PFSK-1 (cell line): Measurements from ENCODE around the gene FAM3A.

Experiments
- POLR2AphosphoS5 ChIP-seq: IDR thresholded peaks from 2 replicates; pipeline ENCODE4 v1.6.1; 2012; ENCODE audit warnings: low read depth, mild to moderate bottlenecking, control low read depth, low read length, moderate library complexity
- SIN3A ChIP-seq: IDR thresholded peaks from 2 replicates; pipeline ENCODE4 v1.6.1; 2012; ENCODE audit warnings: mild to moderate bottlenecking, low read length, moderate library complexity, borderline replicate concordance; ENCODE audit not compliant: insufficient read depth
- TAF1 ChIP-seq: IDR thresholded peaks from 2 replicates; pipeline ENCODE4 v1.6.1; 2012; ENCODE audit warnings: low read length, control low read depth, borderline replicate concordance; ENCODE audit not compliant: insufficient read depth
- TF ChIP-seq, protein P1 (sequence below), 2 experiments: IDR thresholded peaks; 2 replicates each; pipeline versions ENCODE4 v1.6.1 to v1.8.0; 2011 to 2012; ENCODE audit warnings: low read depth in 2 of 2, low read length in 2 of 2, control low read depth in 1 of 2, inconsistent platforms in 1 of 2, mild to moderate bottlenecking in 1 of 2, moderate library complexity in 1 of 2; ENCODE audit not compliant: insufficient read depth in 1 of 2

DNA sequence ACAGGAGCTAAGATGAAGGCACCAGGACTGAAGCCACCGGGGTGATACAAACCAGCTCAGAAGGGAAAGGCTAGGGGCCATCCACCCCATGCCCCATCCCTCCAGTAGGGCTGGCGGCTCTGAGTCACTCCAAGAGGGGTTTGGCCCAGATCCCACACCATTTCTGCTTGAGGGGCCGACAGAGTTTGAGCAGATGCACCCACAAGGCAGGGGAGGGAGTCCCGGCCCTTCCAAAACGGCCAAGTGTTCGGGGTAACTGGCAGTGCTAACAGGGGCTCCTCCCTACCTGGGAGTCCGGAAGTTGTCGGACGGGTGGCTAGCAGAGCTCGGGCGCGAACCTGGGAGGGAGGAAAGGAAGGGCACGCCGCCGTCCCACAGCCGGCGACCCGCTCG, 26.0 kb downstream of the FAM3A start:
- no peak for TF ChIP-seq POLR2AphosphoS5
- TF ChIP-seq, protein P1, sequence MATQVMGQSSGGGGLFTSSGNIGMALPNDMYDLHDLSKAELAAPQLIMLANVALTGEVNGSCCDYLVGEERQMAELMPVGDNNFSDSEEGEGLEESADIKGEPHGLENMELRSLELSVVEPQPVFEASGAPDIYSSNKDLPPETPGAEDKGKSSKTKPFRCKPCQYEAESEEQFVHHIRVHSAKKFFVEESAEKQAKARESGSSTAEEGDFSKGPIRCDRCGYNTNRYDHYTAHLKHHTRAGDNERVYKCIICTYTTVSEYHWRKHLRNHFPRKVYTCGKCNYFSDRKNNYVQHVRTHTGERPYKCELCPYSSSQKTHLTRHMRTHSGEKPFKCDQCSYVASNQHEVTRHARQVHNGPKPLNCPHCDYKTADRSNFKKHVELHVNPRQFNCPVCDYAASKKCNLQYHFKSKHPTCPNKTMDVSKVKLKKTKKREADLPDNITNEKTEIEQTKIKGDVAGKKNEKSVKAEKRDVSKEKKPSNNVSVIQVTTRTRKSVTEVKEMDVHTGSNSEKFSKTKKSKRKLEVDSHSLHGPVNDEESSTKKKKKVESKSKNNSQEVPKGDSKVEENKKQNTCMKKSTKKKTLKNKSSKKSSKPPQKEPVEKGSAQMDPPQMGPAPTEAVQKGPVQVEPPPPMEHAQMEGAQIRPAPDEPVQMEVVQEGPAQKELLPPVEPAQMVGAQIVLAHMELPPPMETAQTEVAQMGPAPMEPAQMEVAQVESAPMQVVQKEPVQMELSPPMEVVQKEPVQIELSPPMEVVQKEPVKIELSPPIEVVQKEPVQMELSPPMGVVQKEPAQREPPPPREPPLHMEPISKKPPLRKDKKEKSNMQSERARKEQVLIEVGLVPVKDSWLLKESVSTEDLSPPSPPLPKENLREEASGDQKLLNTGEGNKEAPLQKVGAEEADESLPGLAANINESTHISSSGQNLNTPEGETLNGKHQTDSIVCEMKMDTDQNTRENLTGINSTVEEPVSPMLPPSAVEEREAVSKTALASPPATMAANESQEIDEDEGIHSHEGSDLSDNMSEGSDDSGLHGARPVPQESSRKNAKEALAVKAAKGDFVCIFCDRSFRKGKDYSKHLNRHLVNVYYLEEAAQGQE (IDR thresholded peaks at IDR 0.05; ENCODE audit: insufficient read depth in 1 of 2, low read depth in 2 of 2, low read length in 2 of 2), result no peak
- no peak for TF ChIP-seq TAF1
- no peak for TF ChIP-seq SIN3A
